Measurements from ENCODE around the gene SH3BP5.
A peak's percentile ranks its signal among the peaks of the same experiment; 100 is the strongest.

SH3BP5 gene

GRCh38 chr3:15299036-15299435, 33.4 kb downstream of the SH3BP5 start:
- DNase-seq: no peak

- no peak for DNase-seq
Measured at GRCh38 chr3:15298504-15298903, 33.9 kb downstream of the SH3BP5 start.

GRCh38 chr3:15297608-15298350, 34.6 kb downstream of the SH3BP5 start:
- DNase-seq: no peak

GRCh38 chr3:15295506-15295905, 36.9 kb downstream of the SH3BP5 start:
- DNase-seq: no peak

- DNase-seq: no peak
Measured at GRCh38 chr3:15294929-15295328, 37.5 kb downstream of the SH3BP5 start.

GRCh38 chr3:15292765-15293522, 39.4 kb downstream of the SH3BP5 start:
- peak; percentile 44 for DNase-seq

GRCh38 chr3:15291589-15292541, 40.5 kb downstream of the SH3BP5 start:
- DNase-seq: no peak

- no peak for DNase-seq
Measured at GRCh38 chr3:15290736-15291135, 41.6 kb downstream of the SH3BP5 start.

GRCh38 chr3:15289661-15290060, 42.7 kb downstream of the SH3BP5 start:
- DNase-seq: no peak

- no peak for DNase-seq
Measured at GRCh38 chr3:15288331-15289035, 43.9 kb downstream of the SH3BP5 start.

GRCh38 chr3:15287565-15288330, 44.6 kb downstream of the SH3BP5 start:
- DNase-seq: no peak

GRCh38 chr3:15286022-15286421, 46.4 kb downstream of the SH3BP5 start:
- DNase-seq: no peak

- DNase-seq: no peak
Measured at GRCh38 chr3:15284121-15284889, 48.1 kb downstream of the SH3BP5 start.

- no peak for DNase-seq
Measured at GRCh38 chr3:15283702-15284101, 48.7 kb downstream of the SH3BP5 start.

- DNase-seq: no peak
Measured at GRCh38 chr3:15281817-15282216, 50.6 kb downstream of the SH3BP5 start.

GRCh38 chr3:15280853-15281532, 51.4 kb downstream of the SH3BP5 start:
- DNase-seq: no peak

GRCh38 chr3:15279671-15280402, 52.5 kb downstream of the SH3BP5 start:
- DNase-seq: no peak

- no peak for DNase-seq
Measured at GRCh38 chr3:15279205-15279604, 53.2 kb downstream of the SH3BP5 start.

- DNase-seq: no peak
Measured at GRCh38 chr3:15277861-15278500, 54.4 kb downstream of the SH3BP5 start.
